ENCODE measurements around the gene NAV2. TPM values are rescaled to one million over a fixed set of nuclear protein-coding genes. Genes with fewer than 3 reads are reported as not detected.

The NAV2 gene
- total RNA-seq, 1 donor from 2014 or later = 11.1 TPM

DNA sequence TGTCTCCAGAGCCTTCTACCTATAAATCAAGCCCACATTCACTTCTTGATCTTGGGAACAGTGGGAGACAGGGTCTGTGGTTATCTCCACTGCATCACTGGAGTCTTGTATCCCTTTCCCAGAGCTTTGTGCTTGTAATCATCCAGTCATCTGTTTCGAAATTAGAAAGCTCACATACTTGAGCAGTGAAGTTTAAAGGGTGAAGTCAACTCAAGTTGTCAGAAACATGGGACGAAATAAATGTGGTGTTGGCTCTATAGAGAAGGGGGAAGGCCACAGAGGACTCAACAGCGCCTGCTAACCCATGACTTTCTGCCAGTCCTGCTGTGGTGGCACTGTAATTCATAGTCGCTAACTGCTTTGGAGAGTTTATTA lies 250.2 kb downstream of the NAV2 start:
- FAIRE-seq (no peak), DNase-seq (ENCODE audit: low read depth) (peak; percentile 49)
- Histone ChIP-seq H3K27me3 (ENCODE audit: control insufficient read depth, insufficient read depth, low read length) (no peaks in the 10 kb centered on the region), H3K4me3 (ENCODE audit: low read depth, low read length) (no peak overlapping the region), H3K36me3 (ENCODE audit: control insufficient read depth, insufficient read depth, low read length) (no peaks in the 10 kb centered on the region)
- TF ChIP-seq CTCF (IDR thresholded peaks at IDR 0.05; ENCODE audit: insufficient read depth, low read length, severe bottlenecking) = no peak

DNA sequence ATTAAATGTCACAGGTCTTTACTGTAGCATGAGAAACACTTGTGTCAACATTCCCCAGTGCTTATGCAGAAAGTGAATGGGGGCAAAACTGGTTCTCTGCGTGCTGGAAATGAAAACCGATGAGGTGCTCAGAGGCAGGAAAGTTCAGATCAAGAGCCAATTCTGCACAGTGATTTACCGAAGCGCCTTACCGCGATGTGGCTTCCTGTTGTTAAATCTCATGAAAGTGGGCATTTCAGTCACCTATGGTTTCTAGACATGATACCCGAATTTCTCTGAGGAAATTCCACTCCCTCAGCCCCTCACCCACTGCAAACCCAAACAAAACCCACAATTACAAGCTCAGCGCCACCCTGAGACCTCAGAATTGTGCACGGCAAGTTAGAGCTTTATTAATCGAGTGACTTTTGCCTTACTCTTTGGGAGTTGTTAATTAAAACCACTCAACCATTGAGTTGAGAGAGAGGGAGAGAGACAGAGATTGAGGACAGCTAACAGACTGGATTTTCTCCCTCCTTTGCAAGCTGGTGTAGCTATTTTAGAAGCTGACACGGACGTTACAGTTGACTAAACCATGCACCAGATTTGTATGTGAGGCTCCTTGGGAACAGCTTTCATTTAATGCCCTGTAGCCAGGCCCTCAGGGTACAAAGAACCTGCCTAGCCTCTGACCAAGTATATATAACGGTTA lies 251.2 kb downstream of the NAV2 start:
- H3K36me3 ChIP-seq (ENCODE audit: control insufficient read depth, insufficient read depth, low read length) = no peaks in the 10 kb centered on the region
- DNase-seq (ENCODE audit: low read depth) = no peak
- no peak overlapping the region for H3K4me3 ChIP-seq (ENCODE audit: low read depth, low read length)
- no peak for TF ChIP-seq CTCF (IDR thresholded peaks at IDR 0.05; ENCODE audit: insufficient read depth, low read length, severe bottlenecking)
- H3K27me3 ChIP-seq (ENCODE audit: control insufficient read depth, insufficient read depth, low read length) = no peaks in the 10 kb centered on the region
- FAIRE-seq = no peak

- H3K4me3 ChIP-seq (ENCODE audit: low read depth, low read length) = no peak overlapping the region
- no peak for TF ChIP-seq CTCF (IDR thresholded peaks at IDR 0.05; ENCODE audit: insufficient read depth, low read length, severe bottlenecking)
- H3K36me3 ChIP-seq (ENCODE audit: control insufficient read depth, insufficient read depth, low read length) = no peaks in the 10 kb centered on the region
- FAIRE-seq = no peak
- no peaks in the 10 kb centered on the region for H3K27me3 ChIP-seq (ENCODE audit: control insufficient read depth, insufficient read depth, low read length)
- no peak for DNase-seq (ENCODE audit: low read depth)
Measured at GRCh38 chr11:19966441-19966840, 253.8 kb downstream of the NAV2 start.

GRCh38 chr11:19966927-19967326 lies 254.3 kb downstream of the NAV2 start:
- Histone ChIP-seq H3K4me3 (ENCODE audit: low read depth, low read length) (no peak overlapping the region), H3K27me3 (ENCODE audit: control insufficient read depth, insufficient read depth, low read length) (no peaks in the 10 kb centered on the region), H3K36me3 (ENCODE audit: control insufficient read depth, insufficient read depth, low read length) (no peaks in the 10 kb centered on the region)
- FAIRE-seq = no peak
- no peak for DNase-seq (ENCODE audit: low read depth)
- TF ChIP-seq CTCF (IDR thresholded peaks at IDR 0.05; ENCODE audit: insufficient read depth, low read length, severe bottlenecking) = no peak

GRCh38 chr11:19967787-19968186 lies 255.2 kb downstream of the NAV2 start:
- Histone ChIP-seq H3K36me3 (ENCODE audit: control insufficient read depth, insufficient read depth, low read length) (no peaks in the 10 kb centered on the region), H3K27me3 (ENCODE audit: control insufficient read depth, insufficient read depth, low read length) (no peaks in the 10 kb centered on the region), H3K4me3 (ENCODE audit: low read depth, low read length) (no peak overlapping the region)
- no peak for TF ChIP-seq CTCF (IDR thresholded peaks at IDR 0.05; ENCODE audit: insufficient read depth, low read length, severe bottlenecking)
- DNase-seq (ENCODE audit: low read depth) (no peak), FAIRE-seq (no peak)

DNA sequence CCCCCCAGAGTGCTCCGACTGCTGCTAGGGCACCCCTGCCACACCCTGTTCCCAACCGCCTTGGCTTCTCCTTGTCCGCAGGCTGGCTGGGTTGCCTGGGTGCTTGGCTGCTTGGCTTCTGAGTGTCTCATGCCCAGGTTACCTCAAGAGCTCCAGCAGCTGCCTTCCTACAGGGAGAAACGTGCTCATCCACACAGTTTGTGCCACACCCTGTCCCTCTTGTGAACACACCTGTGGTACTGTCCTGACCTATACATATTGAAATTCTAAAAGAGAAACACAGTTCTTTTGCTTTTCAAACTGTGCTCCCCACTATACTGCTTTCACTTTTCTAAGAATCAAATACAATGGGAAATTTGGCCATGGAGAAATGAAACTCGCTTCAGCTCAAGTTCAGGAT lies 256.2 kb downstream of the NAV2 start:
- DNase-seq (ENCODE audit: low read depth) = no peak
- Histone ChIP-seq H3K4me3 (ENCODE audit: low read depth, low read length) (no peak overlapping the region), H3K36me3 (ENCODE audit: control insufficient read depth, insufficient read depth, low read length) (no peaks in the 10 kb centered on the region), H3K27me3 (ENCODE audit: control insufficient read depth, insufficient read depth, low read length) (no peaks in the 10 kb centered on the region)
- no peak for FAIRE-seq
- no peak for TF ChIP-seq CTCF (IDR thresholded peaks at IDR 0.05; ENCODE audit: insufficient read depth, low read length, severe bottlenecking)

Data from bronchial epithelial cell (primary cell).